ENCODE results near the gene ETS1.

DNA sequence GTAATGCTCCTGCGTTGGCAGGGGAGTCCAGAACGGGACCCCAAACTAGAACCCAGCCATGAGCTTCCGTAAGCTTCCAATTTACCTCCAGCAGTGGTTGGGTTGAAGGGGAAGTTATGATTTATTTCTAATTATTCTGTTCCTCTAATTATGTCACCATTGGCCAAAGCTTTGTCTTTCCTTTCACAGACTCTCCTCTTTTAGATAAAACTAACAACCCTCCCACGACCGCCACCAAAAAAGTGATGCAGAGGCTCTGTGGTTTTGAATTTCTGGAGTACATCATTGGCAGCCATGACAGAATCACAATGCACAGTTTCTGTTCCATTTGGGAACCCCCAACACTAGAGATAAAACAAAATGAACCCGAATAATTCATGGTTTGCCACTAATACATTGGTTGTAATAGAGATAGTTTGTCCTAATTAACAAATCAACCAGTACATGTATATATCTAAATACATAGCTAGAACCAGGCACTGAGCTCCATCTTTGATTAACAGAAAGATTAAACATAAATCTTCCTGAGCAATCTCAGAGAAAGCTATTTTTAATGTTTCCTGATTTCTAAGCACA lies 64.3 kb downstream of the ETS1 start:
- TF ChIP-seq MYC (IDR thresholded peaks at IDR 0.05; ENCODE audit: low read depth, low read length): no peak
- TF ChIP-seq, protein P1, sequence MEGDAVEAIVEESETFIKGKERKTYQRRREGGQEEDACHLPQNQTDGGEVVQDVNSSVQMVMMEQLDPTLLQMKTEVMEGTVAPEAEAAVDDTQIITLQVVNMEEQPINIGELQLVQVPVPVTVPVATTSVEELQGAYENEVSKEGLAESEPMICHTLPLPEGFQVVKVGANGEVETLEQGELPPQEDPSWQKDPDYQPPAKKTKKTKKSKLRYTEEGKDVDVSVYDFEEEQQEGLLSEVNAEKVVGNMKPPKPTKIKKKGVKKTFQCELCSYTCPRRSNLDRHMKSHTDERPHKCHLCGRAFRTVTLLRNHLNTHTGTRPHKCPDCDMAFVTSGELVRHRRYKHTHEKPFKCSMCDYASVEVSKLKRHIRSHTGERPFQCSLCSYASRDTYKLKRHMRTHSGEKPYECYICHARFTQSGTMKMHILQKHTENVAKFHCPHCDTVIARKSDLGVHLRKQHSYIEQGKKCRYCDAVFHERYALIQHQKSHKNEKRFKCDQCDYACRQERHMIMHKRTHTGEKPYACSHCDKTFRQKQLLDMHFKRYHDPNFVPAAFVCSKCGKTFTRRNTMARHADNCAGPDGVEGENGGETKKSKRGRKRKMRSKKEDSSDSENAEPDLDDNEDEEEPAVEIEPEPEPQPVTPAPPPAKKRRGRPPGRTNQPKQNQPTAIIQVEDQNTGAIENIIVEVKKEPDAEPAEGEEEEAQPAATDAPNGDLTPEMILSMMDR (IDR thresholded peaks at IDR 0.05; ENCODE audit: low read depth, low read length): no peak
